ENCODE measurements around the gene AGPAT1.

The AGPAT1 gene

GRCh38 chr6:32154514-32155161, 21.2 kb downstream of the AGPAT1 start:
- TF ChIP-seq, protein P1, sequence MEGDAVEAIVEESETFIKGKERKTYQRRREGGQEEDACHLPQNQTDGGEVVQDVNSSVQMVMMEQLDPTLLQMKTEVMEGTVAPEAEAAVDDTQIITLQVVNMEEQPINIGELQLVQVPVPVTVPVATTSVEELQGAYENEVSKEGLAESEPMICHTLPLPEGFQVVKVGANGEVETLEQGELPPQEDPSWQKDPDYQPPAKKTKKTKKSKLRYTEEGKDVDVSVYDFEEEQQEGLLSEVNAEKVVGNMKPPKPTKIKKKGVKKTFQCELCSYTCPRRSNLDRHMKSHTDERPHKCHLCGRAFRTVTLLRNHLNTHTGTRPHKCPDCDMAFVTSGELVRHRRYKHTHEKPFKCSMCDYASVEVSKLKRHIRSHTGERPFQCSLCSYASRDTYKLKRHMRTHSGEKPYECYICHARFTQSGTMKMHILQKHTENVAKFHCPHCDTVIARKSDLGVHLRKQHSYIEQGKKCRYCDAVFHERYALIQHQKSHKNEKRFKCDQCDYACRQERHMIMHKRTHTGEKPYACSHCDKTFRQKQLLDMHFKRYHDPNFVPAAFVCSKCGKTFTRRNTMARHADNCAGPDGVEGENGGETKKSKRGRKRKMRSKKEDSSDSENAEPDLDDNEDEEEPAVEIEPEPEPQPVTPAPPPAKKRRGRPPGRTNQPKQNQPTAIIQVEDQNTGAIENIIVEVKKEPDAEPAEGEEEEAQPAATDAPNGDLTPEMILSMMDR (conservative IDR thresholded peaks at IDR 0.05; ENCODE audit: low read depth, low read length): peak; percentile 60
- peak overlapping the region; percentile 92 for H3K4me3 ChIP-seq (ENCODE audit: low read length)
- peak; percentile 28 for DNase-seq (ENCODE audit: low read depth)

DNA sequence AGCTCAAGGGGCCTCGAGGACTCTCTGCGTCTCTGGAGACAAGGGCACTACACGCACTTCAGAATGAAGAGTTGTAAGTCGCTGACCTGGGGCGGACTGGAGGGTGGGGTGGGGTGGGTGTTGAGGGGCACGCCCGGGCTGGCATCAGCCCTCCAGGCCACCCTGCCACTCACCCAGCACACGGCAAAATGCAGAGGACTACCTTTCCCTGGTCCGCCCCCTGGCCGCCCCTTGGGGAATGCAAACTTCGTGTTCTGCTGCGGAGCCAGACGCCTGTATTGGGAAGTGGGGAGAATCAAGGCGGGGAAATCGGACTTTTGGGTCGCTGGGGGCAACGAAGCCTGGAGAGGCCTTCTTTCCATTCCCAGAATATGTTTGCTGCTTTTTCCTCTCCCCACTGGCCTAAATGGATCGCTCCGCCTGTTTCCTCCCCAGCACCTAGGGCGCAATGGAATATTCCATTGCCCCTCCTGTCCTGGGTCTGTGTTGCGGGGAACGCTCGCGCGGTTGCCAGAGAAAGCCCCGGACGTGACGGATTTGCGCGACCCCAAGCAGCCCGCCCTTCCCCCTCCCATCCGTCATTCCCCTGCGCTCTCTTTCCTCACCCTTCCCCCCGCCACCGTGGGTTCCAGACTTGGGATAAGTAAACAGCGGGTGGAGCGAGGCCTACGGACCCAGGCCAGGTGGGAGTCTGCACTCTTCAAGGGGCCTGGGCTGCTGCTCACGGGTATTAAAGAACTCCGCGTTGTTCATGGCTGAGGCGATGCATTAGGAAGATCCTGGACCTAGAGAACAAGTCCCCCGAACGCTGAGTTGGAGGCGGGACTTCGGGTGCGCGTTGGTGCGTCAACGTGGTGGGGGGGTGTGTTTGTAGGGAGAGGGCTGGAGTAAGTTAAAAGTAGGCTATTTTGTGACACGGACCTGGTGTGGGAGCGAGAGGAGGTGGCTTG, 22.0 kb downstream of the AGPAT1 start, which contains the start of gene PPT2:
Gene PPT2, plus strand, starts transcription at position 578 of the 950 bp plus-strand sequence. CDS start 454 bp downstream, outside the sequence.
- DNase-seq (ENCODE audit: low read depth): peak; percentile 80
- H3K4me3 ChIP-seq (ENCODE audit: low read length): peak within 1 kb of the TSS; percentile 92
- TF ChIP-seq, protein P1 (conservative IDR thresholded peaks at IDR 0.05; ENCODE audit: low read depth, low read length): peak; percentile 44

DNA sequence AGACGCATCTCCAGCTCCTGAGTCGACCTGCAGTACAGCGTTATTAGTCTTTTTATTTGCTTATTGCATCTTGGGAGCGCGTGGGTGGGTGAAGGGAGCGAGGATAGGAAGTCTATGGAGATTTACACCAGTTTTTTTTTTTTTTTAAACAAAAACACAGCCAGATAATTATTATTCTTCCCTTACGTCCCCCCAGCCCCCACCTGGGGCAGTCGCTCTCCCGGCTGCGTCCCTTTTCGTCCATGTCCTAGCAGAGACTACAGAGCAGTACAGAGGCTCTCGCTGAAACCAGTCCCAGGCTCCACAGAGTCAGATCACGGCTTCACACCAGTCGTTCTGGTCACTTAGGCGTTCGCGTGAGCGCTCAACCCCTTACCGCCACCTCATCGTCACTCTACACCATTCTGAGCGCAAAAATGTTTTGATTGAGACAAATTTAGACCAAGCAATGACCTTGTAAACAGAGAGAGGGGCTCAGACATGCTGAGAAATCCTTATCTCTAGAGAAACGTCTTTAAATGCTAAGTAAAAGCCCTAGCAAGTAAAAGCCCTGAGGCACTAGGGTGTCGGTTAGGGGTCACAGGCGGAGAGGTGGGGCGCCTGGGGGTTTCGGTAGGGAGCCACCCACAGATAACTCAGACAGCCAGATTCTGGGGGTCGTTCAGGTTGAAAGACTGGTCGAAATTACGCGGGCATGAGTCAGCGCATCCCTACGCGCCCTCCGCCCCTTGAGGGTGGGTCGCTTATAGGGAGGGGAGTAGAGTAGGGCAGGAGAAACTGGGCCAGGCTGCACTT, 22.9 kb downstream of the AGPAT1 start:
- peak overlapping the region; percentile 92 for H3K4me3 ChIP-seq (ENCODE audit: low read length)
- no peak for DNase-seq (ENCODE audit: low read depth)
- TF ChIP-seq, protein P1 (conservative IDR thresholded peaks at IDR 0.05; ENCODE audit: low read depth, low read length): no peak

DNA sequence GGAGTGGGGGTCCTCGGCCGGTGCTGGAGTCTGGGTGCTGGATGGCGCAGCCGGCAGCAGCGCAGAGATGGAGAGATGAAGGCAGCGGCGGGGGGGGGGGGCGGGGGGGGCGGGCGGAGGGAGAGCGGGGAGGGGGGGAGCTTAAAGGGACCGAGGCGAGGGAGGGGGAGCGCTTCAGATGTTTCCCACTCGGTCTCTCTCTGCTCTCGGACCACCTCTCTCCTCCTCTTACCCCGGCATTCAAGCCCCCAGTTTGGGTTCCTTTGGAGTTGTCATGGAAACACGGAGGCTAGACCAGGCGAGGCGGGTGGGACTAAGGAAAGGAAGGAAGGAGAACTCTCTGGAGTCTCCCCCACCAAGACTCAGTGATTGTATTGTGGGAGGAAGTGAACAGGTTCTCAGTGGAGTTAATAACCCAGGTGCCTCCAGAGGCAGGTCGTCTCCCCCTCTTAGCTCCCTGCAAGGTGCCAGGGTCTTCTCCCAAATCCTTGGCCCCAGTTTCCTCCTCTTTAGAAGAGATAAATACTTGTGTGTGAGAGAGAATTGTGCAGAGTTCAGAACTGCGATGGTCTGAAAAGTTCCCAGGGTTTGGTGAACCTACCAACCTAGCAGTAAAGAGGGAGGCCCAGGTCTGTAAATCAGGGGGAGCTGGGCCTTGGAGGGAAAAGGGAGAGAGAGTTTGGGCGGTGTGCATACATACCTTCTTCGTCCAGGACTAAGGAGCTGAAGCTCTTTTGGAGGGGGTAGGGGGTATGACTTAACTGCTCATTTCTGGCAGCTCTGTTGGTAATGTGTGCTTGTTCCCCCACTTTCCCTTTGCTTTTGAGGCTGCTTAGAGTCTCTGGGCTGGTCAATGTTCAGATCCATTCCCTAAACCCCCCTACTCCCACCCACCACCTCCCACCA, 23.8 kb downstream of the AGPAT1 start, which contains the start of gene PRRT1:
Gene PRRT1, minus strand, starts transcription at position 77 of the 906 bp plus-strand sequence. CDS start 112 bp downstream, outside the sequence.
- no peak for DNase-seq (ENCODE audit: low read depth)
- TF ChIP-seq, protein P1 (conservative IDR thresholded peaks at IDR 0.05; ENCODE audit: low read depth, low read length): no peak
- H3K4me3 ChIP-seq (ENCODE audit: low read length): peak within 1 kb of the TSS; percentile 14

DNA sequence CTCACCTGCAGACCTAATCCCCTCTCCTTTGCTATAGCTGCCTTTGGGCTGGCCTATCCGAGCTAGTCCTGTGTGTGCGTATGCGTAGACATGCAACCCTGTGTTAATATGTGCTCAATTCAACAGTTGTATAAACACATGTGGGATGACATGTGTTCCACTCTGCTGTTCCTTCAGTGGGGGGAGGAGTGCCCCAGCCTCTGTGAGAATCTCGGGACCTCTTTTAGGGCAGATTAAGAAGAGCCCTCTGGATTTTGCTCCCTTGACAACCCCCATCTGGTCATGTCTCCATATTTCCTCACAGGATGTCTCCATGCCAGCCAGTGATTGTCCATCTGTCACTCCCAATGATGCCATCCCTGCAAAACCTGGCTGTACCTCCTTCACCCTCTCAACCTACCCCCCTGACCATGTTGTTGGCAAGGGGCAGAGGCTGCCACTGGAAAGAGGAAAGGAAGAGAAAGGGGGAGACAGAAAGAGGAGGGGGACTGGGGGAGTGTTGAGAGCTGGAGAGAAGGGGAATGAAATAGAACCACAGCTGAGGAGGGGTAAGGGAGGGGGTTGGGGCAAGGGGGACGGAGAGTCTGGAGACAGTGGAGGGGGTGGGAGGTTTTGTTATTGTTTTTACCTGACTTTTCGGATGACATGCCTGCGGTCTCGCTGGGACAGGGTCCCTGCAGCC, 24.6 kb downstream of the AGPAT1 start:
- H3K4me3 ChIP-seq (ENCODE audit: low read length): no peak overlapping the region
- TF ChIP-seq, protein P1 (conservative IDR thresholded peaks at IDR 0.05; ENCODE audit: low read depth, low read length): no peak
- no peak for DNase-seq (ENCODE audit: low read depth)

Measured in retinal pigment epithelial cell (primary cell).